ENCODE results near the gene DERL3.

The DERL3 gene

DNA sequence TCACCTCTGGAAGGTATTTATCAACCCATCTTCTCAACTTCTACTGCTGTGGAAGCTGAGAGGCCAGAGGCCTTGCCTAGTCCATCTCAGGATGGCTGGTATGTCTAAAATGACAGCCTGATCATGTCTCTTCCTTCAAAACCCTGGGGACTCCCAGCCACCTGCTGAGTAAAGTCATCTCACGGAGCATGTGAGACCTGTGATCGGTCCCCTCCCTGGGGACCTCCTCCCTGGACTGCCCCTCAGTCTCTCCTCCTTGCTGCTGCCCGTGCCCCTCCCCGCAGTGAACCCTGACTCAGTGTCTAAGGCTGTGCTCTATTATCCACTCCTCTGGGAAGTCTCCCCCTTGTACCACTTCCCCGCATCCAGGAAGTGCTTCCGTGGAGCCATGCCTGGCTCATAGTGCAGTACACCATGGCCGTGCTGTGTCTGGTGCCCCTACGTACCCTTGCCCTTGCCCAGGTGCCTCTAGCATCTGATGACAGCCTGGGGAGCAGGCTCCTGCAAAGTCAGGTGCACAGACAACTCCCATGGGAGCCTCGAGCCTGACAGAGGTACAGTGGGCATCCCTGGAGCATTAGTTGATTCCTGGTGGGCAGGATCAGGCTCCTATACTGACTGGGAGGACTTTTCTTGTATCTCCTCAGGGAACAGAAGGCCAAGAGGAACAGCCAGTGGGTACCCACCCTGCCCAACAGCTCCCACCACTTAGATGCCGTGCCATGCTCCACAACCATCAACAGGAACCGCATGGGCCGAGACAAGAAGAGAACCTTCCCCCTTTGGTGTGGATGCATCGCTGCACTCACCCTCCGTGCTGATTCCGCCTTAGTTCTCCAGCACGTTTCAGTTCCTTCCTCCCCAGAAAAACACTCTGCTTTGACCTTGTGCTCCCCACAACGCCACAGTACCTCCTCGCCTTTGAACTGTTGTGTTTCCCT lies 38.2 kb downstream of the DERL3 start:
- DNase-seq: no peak

DNA sequence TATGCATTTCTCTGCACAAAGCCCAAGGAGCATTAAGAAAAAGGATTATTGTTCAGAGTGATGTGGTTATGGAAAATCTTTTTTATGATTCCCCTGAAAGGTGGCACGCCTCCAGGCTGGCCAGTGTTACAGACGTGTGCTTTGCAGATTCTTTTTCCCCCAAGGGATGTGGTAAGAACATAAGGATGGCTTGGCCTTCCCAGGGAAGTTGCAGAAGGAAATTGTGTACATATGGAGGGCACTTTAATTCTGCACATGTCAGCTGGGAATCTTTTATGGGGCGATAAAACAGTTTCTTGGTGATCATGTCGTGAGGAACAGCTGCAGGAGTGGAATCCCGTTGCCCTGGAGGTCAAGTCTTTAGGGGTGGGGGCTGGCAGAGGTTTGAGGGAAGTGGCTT lies 42.3 kb downstream of the DERL3 start:
- no peak for DNase-seq

DNA sequence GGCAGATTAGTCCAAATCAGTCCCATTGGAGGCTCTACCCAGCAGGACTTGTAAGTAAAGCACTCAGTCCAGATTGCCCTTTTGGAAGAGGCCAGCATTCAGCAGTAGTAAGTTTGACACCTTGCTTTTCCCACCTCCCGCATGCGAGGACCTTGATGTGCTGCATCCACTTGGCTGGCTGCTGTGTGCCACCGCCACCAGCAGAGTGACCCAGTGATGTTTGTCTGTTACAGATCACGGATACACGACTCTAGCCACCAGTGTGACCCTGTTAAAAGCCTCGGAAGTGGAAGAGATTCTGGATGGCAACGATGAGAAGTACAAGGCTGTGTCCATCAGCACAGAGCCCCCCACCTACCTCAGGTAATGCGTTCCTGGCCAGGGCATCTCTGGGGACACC lies 45.5 kb downstream of the DERL3 start:
- DNase-seq: no peak

DNA sequence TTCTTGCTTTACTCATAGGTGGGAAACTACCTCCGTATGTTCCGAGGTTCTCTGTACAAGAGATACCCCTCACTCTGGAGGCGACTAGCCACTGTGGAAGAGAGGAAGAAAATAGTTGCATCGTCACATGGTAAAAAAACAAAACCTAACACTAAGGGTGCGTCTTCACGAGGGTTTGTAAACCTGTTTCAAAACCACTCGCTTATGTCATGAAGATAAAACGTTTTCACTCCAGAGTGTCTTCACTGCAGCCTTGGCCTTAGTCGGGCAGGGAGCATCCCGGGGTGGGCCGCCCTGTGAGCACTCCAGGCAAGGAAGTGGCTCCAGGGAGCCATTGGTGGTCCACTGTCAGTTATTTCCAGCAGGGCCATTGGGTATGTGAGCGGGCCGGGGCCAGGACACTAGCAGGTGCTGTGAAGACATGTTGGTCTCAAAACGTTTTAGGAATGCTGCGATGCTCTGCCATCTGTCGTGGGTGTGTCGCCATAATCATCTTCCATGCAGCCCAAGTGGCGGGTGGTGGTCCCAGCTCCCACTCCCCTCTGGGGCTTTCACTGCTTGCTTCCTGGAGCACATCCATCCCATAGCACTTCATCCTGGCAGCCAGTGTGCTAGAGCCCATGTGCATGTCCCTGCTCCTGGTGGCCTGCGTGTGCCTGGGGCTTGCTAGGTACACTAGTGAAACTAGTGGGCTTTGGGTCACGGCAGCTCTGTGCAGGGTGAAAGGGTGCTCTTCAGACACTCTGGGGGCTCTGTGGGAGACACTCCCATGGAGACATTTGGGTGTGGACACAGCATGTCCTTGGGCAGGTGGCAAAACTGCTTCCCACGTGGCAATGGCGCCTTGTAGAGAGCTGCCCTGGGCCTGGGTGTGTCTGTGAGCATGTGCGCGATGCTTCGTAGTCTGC lies 46.8 kb downstream of the DERL3 start:
- DNase-seq: no peak

DNA sequence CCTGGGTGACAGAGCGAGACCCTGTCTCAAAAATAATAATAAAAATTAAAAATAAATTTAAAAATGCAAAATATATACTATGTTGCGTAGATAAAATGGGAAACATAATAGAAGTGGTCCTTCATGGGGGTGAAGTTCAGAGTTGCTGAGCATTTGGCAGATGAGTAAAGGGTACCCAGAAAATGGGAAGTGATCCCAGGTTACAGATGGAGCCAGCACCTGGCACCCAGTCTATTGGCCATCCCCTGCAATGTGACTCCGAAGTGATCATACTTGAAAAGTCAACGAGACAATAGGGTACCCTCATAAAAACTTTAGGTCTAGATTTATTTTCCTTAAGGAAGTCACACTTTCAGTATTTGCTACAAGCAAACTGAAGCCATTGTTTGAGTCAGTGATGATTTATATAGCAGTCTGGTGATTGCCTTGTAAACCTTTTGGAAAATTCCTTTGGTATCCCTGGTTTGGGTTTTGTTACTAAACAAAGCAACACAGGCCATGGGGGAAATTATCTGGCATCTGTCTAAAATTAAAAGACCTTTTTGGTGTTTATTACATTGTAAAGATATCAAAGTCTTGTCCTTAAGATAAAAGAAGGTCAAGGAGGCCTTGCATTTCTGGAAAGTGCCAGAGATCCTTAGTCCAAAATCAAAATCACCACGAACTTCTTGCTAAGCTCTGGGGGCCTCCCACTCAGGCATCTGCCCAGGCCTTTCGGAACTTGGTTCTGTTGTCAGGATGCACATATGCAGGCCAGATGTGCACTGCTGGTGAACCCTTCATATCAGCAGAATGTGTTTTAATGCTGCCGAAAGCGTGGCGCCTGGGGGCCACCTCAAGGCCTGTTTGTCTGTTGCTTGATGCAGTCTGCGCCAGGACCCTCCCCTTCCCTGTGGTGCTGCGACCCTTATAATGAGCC lies 47.7 kb downstream of the DERL3 start:
- DNase-seq: no peak

DNA sequence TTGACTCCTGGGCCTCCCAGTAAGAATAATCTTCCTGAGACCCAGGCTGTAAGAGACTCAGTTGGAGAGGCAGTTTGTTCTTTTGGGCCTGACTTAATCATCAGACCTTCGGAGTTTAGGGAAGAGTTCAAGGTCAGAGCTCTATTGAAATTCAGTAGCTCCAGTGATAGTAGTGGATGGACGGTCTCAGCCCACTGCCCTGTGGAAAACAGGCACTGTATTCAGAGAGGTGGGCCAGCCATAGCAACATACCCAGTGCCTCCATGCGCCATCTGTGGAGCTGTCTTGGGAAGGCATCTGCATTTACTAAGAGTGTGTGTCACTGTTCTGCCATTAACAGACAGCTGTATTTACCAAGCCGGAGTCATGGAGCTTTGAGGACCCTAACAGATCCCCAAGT lies 49.2 kb downstream of the DERL3 start:
- no peak for DNase-seq

DNA sequence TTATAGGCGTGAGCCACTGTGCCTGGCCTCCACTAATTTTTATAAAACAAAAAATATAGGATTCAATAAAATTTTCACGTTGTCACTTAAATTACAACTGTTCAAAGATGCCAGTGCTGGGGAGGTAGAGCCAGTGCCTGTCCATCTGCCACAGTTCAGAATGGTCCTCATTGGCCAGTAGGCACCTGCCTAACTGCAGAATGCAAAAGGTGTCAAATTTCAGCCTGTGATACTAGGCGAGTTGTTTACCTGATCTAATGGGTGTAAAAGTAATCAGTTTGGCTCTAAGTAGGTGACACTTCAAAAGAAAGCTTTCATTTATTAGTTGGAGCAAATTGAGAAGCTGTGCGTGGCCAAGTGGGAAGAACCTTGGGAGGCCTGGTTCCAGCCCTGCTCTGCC lies 49.7 kb downstream of the DERL3 start:
- no peak for DNase-seq

DNA sequence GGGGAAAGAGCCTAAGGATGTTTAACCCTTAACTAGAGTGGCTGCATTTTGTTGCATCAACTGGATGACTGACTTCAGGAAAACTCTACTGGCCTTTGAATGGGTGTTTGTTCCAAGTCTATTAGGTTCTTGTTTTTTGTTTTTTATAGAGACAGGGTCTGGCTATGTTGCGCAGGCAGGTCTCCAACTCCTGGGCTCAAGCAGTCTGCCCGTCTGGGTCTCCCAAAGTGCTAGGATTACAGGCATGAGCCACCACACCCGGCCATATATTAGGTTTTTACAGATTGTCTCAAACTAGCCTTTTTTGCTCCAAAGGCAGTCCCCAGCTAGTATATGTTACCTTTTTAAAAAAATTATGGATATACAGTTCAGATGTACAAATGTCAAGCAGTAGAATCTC lies 50.9 kb downstream of the DERL3 start:
- DNase-seq: no peak

DNA sequence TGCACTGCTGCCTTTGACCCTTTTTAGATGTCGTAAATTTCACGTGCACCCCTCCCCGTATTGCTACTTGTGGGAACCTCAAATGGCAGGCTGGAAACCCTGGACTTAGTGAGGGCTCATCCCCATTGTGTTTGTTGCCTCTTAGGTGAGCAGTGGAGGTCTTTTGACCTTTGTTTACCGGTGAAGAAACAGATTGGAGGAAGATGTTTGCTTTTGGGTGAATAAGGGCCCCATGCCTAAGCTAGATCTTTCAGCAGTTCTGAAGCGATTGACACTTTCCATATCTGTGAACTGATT lies 51.3 kb downstream of the DERL3 start:
- no peak for DNase-seq

DNA sequence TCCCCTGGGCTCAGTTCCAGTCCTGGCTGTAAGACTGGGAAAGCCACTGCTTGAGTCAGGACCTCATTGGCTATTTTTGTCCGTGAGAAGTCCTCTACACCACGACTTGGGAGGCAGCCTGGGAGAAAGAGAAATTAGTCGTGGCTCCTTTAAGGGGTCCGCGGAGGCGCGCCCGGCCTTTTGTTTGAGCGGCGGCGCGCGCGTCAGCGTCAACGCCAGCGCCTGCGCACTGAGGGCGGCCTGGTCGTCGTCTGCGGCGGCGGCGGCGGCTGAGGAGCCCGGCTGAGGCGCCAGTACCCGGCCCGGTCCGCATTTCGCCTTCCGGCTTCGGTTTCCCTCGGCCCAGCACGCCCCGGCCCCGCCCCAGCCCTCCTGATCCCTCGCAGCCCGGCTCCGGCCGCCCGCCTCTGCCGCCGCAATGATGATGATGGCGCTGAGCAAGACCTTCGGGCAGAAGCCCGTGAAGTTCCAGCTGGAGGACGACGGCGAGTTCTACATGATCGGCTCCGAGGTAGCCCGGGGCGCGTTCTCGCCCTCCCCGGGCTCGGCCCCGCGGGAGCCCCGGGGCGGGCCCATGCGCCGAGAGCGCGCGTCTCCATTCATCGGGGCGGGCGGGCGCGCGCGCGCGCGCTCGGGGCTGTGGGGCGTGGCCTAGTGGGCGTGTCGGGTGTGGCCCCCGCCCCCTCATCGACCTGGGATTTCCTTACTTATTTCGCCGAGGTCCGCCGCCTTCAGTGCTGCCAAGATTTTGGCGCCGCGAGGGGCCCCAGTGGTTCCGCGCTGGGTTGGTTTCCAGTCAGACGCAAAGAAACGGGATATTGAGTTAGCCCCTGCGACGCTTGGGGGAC lies 51.8 kb downstream of the DERL3 start, which contains the start of gene SMARCB1:
Gene SMARCB1, plus strand, starts transcription at position 215 of the 848 bp plus-strand sequence. Its CDS starts 204 bp downstream, at position 419.
- peak; percentile 94 for DNase-seq

DNA sequence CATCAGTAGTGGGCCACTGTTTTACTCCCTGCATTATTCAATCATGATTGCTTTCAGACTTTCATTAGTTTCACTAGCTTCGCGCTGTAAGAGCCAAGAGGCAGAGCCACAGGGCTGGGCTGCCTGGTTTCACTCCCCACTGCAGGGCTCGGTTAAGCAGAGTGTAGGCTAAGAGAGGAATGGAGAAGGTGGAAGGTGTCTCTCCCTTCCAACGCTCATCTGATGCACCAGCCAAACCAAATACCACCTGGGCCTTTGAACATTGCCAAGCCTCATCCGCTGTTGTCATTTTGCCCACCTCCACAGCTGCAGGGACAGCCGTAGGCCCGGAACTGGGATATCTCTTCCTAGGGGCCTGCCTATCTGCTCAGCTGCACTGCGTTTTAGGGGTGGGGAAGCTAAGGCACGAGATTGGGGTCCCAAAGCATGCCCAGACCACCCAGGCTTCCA lies 52.5 kb downstream of the DERL3 start:
- DNase-seq: peak; percentile 50

Measured in RPMI8226 (cell line).